Body of pancreas (tissue), 4 donors: ENCODE data around the gene TMEM95. TPM values are rescaled to one million over a fixed set of nuclear protein-coding genes. Genes with fewer than 3 reads are reported as not detected.

Experiments used
- ATAC-seq: fragments of 150-250 bp; one replicate; pipeline ENCODE4 v1.9.1; 2016
- DNase-seq, 4 donors: peaks; one replicate each; pipeline ENCODE4 v3.0.0-alpha.2; 2019
- H3K27ac ChIP-seq, 4 donors: fragments of 200-600 bp; sonication (generic); 1 replicate in 3 of 4; 2 replicates in 1 of 4; pipeline versions ENCODE4 v1.5.1 to v1.6.1; 2016 to 2019; ENCODE audit warnings: mild to moderate bottlenecking in 1 of 4, mixed read lengths in 1 of 4, moderate library complexity in 1 of 4
- H3K27me3 ChIP-seq, 2 donors: fragments of 200-600 bp; sonication (generic); one replicate each; pipeline ENCODE4 v1.6.0; 2016; ENCODE audit warnings: mild to moderate bottlenecking in 1 of 2
- H3K36me3 ChIP-seq, 2 donors: fragments of 200-600 bp; sonication (generic); replicated peaks in 1 of 2; 2 replicates each; pipeline ENCODE4 v1.5.1; 2016; ENCODE audit warnings: low read depth in 2 of 2; ENCODE audit not compliant: insufficient read depth in 1 of 2
- H3K4me1 ChIP-seq: fragments of 200-600 bp; sonication (generic); one replicate; pipeline ENCODE4 v1.6.0; 2016
- H3K4me3 ChIP-seq, 2 donors: fragments of 200-600 bp; sonication (generic); 1 replicate in 1 of 2; 2 replicates in 1 of 2; pipeline ENCODE4 v1.5.1; 2016 to 2019
- H3K9me3 ChIP-seq, 3 donors: fragments of 200-600 bp; sonication (generic); 1 replicate in 2 of 3; 2 replicates in 1 of 3; pipeline ENCODE4 v1.5.1; 2016
- POLR2A ChIP-seq, 3 donors: fragments of 450-650 bp; IDR thresholded peaks; one replicate each; pipeline ENCODE4 v1.6.1; 2016; ENCODE audit warnings: antibody characterized with exemption in 3 of 3, mild to moderate bottlenecking in 2 of 3
- WGBS, 2 donors: methylation state at CpG; one replicate each; pipeline ENCODE4 v1.1.5; 2017; 5-methylcytosine and 5-hydroxymethylcytosine counted together
- intact Hi-C: fragments of 100-400 bp; cut with DNase I; formaldehyde crosslinking; loops from one replicate; pipeline ENCODE4 v1.15.1; 2023
- total RNA-seq, 2 donors: library from RNA; depleted of rRNA; stranded (reverse); fragments of >200 nt; gene quantifications; one replicate each; pipeline ENCODE4 v1.1.0, GENCODE V29; 2016
- TF ChIP-seq, protein P1 (sequence below), 7 experiments: fragments of 450-650 bp in 4 of 7; fragments of 200-600 bp in 3 of 7; sonication (generic) in 3 of 7; IDR thresholded peaks; one replicate each; pipeline ENCODE4 v1.5.1; 2016 to 2019; ENCODE audit warnings: antibody characterized with exemption in 7 of 7

TMEM95 gene
- total RNA-seq, 2 donors from 2014 or later, result not detected

DNA sequence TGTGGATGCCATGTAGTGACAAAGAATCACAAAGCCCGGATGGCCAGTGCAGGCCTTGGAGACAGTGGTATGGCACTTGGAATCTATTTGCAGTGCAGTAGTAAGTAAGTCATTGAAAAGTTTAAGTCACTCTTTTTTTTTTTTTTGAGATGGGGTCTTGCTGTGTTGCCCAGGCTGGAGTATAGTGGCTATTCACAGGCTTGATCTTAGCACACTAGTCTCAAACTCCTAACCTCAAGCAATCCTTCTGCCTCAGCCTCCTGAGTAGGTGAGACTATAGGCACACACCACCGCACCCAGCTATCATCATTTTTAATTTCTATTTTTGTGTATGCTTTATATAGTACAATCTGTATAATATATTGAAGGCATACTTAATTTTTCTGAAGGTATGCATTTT is 43.7 kb downstream of the TMEM95 start:
- no peak for ATAC-seq

DNA sequence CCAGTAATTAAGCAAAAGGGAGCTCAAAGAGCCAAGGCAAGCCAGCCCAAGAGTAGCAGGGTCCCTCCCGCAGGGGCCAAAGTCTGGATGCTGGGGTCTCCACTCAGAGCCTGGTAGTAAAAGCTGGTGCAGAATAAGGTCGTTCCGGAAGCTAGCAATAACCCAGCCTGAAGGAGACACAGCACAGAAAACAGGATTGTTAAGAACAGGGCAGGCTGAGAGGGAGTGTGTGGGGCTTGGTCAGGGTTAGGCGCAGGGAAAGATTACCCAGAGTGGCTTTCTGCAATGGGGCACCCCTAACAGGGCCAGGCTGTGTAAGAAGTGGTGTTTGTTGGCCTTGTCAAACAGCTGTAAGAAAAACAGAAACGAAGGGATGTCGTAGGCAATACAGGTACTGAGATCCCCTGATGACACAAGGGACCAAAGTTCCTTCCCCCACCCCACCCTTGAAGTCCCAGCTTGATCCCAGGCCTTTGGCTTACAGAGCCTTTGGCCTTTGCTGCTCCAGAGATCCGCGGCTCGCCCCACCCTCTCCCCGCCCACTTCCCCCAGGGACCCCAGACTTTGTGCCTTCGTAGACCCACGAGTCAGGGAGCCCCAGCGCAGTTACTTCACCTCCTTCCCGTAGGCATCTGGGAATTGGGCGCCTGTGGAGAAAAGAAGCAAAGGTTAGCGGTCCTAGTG is 48.2 kb downstream of the TMEM95 start:
- H3K4me3 ChIP-seq, result peak overlapping the region; percentile 22 to 39
- H3K27ac ChIP-seq, result peak overlapping the region; percentile 60 to 96 (median 90)
- H3K27me3 ChIP-seq, result no peaks in the 10 kb centered on the region
- TF ChIP-seq POLR2A (IDR thresholded peaks at IDR 0.05), result no peak
- TF ChIP-seq, protein P1, sequence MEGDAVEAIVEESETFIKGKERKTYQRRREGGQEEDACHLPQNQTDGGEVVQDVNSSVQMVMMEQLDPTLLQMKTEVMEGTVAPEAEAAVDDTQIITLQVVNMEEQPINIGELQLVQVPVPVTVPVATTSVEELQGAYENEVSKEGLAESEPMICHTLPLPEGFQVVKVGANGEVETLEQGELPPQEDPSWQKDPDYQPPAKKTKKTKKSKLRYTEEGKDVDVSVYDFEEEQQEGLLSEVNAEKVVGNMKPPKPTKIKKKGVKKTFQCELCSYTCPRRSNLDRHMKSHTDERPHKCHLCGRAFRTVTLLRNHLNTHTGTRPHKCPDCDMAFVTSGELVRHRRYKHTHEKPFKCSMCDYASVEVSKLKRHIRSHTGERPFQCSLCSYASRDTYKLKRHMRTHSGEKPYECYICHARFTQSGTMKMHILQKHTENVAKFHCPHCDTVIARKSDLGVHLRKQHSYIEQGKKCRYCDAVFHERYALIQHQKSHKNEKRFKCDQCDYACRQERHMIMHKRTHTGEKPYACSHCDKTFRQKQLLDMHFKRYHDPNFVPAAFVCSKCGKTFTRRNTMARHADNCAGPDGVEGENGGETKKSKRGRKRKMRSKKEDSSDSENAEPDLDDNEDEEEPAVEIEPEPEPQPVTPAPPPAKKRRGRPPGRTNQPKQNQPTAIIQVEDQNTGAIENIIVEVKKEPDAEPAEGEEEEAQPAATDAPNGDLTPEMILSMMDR (IDR thresholded peaks at IDR 0.05), result no peak
- peaks cover 32% of the 10 kb centered on the region for H3K4me1 ChIP-seq
- intact Hi-C loops, result no loop called here
- WGBS, 2 donors, result 9 to 13% methylated on average over 13 to 16 of the region's 16 CpGs
- no peak for ATAC-seq
- no peaks in the 10 kb centered on the region for H3K36me3 ChIP-seq
- no peaks in the 10 kb centered on the region for H3K9me3 ChIP-seq
- DNase-seq, result peak; percentile 53 to 61 (median 54)

More for the DNA sequence above, 43.7 kb downstream of the TMEM95 start:
- Histone ChIP-seq H3K4me3 (no peak overlapping the region), H3K4me1 (peaks cover 33% of the 10 kb centered on the region), H3K9me3 (no peaks in the 10 kb centered on the region), H3K27me3 (no peaks in the 10 kb centered on the region), H3K27ac (no peak overlapping the region), H3K36me3 (no peaks in the 10 kb centered on the region)
- TF ChIP-seq POLR2A (IDR thresholded peaks at IDR 0.05), result no peak
- TF ChIP-seq, protein P1 (IDR thresholded peaks at IDR 0.05), result no peak
- intact Hi-C loops, result no loop called here
- DNase-seq, result no peak
- 72 to 77% methylated on average over 2 of the region's 2 CpGs for WGBS, 2 donors

- no peak for DNase-seq
- peak overlapping the region; percentile 22 to 39 for H3K4me3 ChIP-seq
- peak; percentile 43 for ATAC-seq
- TF ChIP-seq, protein P1 (IDR thresholded peaks at IDR 0.05), result no peak
- TF ChIP-seq POLR2A (IDR thresholded peaks at IDR 0.05), result no peak
- intact Hi-C loops, result no loop called here
- H3K36me3 ChIP-seq, result no peaks in the 10 kb centered on the region
- no peaks in the 10 kb centered on the region for H3K9me3 ChIP-seq
- peaks cover 32% of the 10 kb centered on the region for H3K4me1 ChIP-seq
- H3K27ac ChIP-seq, result peak overlapping the region; percentile 60 to 96 (median 90)
- no peaks in the 10 kb centered on the region for H3K27me3 ChIP-seq
- 1% methylated on average over 13 of the region's 13 CpGs; no CpG with 5 or more reads in 1 of the 2 donors for WGBS, 2 donors
Observed at GRCh38 chr17:7403727-7403976, 48.7 kb downstream of the TMEM95 start.

GRCh38 chr17:7403977-7404736 is 49.2 kb downstream of the TMEM95 start, which contains the start of gene TMEM256:
Gene TMEM256, minus strand, starts transcription at chr17:7404097. Its CDS starts 13 bp downstream, at chr17:7404084.
- no peaks in the 10 kb centered on the region for H3K27me3 ChIP-seq
- H3K9me3 ChIP-seq, result no peaks in the 10 kb centered on the region
- H3K27ac ChIP-seq, result peak within 1 kb of the TSS; percentile 60 to 96 (median 90)
- intact Hi-C loops, result no loop called here
- H3K4me1 ChIP-seq, result peaks cover 32% of the 10 kb centered on the region
- ATAC-seq (peak; percentile 92), DNase-seq (peak; percentile 99)
- 1% methylated on average over 24 to 49 of the region's 49 CpGs for WGBS, 2 donors
- peak; percentile 95 to 98 (median 98) for TF ChIP-seq POLR2A (IDR thresholded peaks at IDR 0.05)
- TF ChIP-seq, protein P1 (IDR thresholded peaks at IDR 0.05), result peak in 2 of 7 experiments; percentile 24 to 25
- H3K4me3 ChIP-seq, result peak within 1 kb of the TSS; percentile 39
- no peaks in the 10 kb centered on the region for H3K36me3 ChIP-seq
